Prostate gland (tissue), 2 donors: Measurements from ENCODE around the gene FLT1. TPM values are rescaled to one million over a fixed set of nuclear protein-coding genes. Genes with fewer than 3 reads are reported as not detected.

ENCODE experiments used
- DNase-seq: peaks from one replicate; pipeline ENCODE4 v3.0.0-alpha.2; 2019; ENCODE audit warnings: low spot score
- H3K27ac ChIP-seq, 2 donors: fragments of 200-600 bp; sonication (generic); 2 replicates each; pipeline ENCODE4 v1.5.1; 2017 to 2019
- H3K27me3 ChIP-seq: fragments of 200-600 bp; sonication (generic); replicated peaks from 2 replicates; pipeline ENCODE4 v1.5.1; 2019; ENCODE audit not compliant: insufficient read depth
- H3K36me3 ChIP-seq, 2 donors: fragments of 200-600 bp; sonication (generic); 1 replicate in 1 of 2; 2 replicates in 1 of 2; pipeline versions ENCODE4 v1.5.1 to v1.8.1; 2017 to 2019
- H3K4me1 ChIP-seq: fragments of 200-600 bp; sonication (generic); replicated peaks from 2 replicates; pipeline ENCODE4 v1.5.1; 2019
- H3K4me3 ChIP-seq, 2 donors: fragments of 200-600 bp; sonication (generic); 2 replicates each; pipeline ENCODE4 v1.5.1; 2017 to 2019
- H3K9me3 ChIP-seq: fragments of 200-600 bp; sonication (generic); 2 replicates; pipeline ENCODE4 v1.5.1; 2017
- POLR2A ChIP-seq: fragments of 450-650 bp; IDR thresholded peaks from one replicate; pipeline ENCODE4 v1.6.1; 2016; ENCODE audit warnings: antibody characterized with exemption, mild to moderate bottlenecking
- POLR2AphosphoS5 ChIP-seq: sonication (generic); formaldehyde crosslinking; IDR thresholded peaks from one replicate; pipeline ENCODE4 v1.6.1; 2017; ENCODE audit warnings: antibody characterized with exemption
- WGBS: methylation state at CpG from one replicate; pipeline ENCODE4 v1.1.5; 2018; 5-methylcytosine and 5-hydroxymethylcytosine counted together
- intact Hi-C: fragments of 100-400 bp; cut with DNase I; formaldehyde crosslinking; loops from one replicate; pipeline ENCODE4 v1.14.2; 2022
- total RNA-seq, 2 donors: library from RNA; depleted of rRNA; stranded (reverse); fragments of >200 nt; gene quantifications; one replicate each; pipeline ENCODE4 v1.1.0, GENCODE V29; 2016
- TF ChIP-seq, protein P1 (sequence below), 4 experiments: fragments of 200-600 bp in 2 of 4; fragments of 450-650 bp in 2 of 4; sonication (generic) in 2 of 4; IDR thresholded peaks; 1 replicate in 3 of 4; 2 replicates in 1 of 4; pipeline ENCODE4 v1.5.1; 2016 to 2019; ENCODE audit warnings: antibody characterized with exemption in 4 of 4, mild to moderate bottlenecking in 2 of 4, moderate library complexity in 2 of 4

FLT1 gene
- total RNA-seq, 2 donors from 2014 or later = 9.1 to 27.0 TPM

DNA sequence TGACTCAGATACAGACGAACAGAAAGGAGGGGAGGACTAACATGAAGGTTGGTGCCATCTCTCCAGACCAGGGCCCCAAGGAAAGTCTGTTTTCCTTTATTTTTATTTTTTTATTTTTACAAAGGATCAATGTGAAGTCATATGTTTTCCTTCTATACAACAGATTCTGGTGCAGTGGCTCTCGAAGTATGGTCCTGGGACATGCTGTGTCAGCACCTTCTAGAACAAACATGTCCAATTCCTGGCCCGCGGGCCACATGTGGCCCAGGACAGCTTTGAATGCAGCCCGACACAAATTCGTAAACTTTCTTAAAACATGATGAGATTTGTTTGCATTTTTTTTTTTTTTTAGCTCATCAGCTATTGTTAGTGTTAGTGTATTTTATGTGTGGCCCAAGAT lies 174.7 kb downstream of the FLT1 start:
- no peaks in the 10 kb centered on the region for H3K9me3 ChIP-seq
- no peaks in the 10 kb centered on the region for H3K4me1 ChIP-seq
- no peak for TF ChIP-seq POLR2AphosphoS5
- TF ChIP-seq POLR2A = no peak
- TF ChIP-seq, protein P1, sequence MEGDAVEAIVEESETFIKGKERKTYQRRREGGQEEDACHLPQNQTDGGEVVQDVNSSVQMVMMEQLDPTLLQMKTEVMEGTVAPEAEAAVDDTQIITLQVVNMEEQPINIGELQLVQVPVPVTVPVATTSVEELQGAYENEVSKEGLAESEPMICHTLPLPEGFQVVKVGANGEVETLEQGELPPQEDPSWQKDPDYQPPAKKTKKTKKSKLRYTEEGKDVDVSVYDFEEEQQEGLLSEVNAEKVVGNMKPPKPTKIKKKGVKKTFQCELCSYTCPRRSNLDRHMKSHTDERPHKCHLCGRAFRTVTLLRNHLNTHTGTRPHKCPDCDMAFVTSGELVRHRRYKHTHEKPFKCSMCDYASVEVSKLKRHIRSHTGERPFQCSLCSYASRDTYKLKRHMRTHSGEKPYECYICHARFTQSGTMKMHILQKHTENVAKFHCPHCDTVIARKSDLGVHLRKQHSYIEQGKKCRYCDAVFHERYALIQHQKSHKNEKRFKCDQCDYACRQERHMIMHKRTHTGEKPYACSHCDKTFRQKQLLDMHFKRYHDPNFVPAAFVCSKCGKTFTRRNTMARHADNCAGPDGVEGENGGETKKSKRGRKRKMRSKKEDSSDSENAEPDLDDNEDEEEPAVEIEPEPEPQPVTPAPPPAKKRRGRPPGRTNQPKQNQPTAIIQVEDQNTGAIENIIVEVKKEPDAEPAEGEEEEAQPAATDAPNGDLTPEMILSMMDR (IDR thresholded peaks at IDR 0.05) = no peak
- no peaks in the 10 kb centered on the region for H3K36me3 ChIP-seq
- H3K27ac ChIP-seq = no peak overlapping the region
- no peak overlapping the region for H3K4me3 ChIP-seq
- DNase-seq = no peak
- no peaks in the 10 kb centered on the region for H3K27me3 ChIP-seq
- WGBS = 90% methylated on average over 6 of the region's 6 CpGs
- intact Hi-C loops = loop anchor here (10.0 kb wide), 1 partner anchor 315 kb away; no protein-coding TSS in a partner anchor

DNA sequence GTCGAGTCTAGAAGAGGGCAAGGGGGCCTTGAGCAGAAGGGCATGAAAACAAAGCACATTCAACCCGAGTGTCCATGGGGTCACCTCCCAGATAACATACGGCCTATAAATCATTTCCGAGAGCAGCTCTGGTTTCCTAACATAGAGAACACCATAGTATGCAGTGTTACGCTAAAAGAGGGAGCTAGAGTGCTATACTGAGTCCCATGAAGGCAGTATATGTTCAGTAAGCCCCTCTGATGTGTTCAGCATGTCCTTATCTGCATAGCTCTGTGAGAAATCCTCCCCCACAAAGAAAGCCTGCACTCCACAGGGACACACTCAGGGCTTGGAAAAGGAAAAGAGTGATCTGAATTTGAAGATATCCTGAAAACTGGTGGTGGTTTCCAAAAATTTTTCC lies 175.4 kb downstream of the FLT1 start:
- no peak overlapping the region for H3K4me3 ChIP-seq
- no peaks in the 10 kb centered on the region for H3K4me1 ChIP-seq
- H3K27me3 ChIP-seq = no peaks in the 10 kb centered on the region
- no peak for TF ChIP-seq POLR2A
- TF ChIP-seq, protein P1 (IDR thresholded peaks at IDR 0.05) = no peak
- TF ChIP-seq POLR2AphosphoS5 = no peak
- H3K27ac ChIP-seq = no peak overlapping the region
- H3K36me3 ChIP-seq = no peaks in the 10 kb centered on the region
- no peaks in the 10 kb centered on the region for H3K9me3 ChIP-seq
- intact Hi-C loops = no loop called here
- no peak for DNase-seq
- WGBS = 79% methylated on average over 5 of the region's 5 CpGs

DNA sequence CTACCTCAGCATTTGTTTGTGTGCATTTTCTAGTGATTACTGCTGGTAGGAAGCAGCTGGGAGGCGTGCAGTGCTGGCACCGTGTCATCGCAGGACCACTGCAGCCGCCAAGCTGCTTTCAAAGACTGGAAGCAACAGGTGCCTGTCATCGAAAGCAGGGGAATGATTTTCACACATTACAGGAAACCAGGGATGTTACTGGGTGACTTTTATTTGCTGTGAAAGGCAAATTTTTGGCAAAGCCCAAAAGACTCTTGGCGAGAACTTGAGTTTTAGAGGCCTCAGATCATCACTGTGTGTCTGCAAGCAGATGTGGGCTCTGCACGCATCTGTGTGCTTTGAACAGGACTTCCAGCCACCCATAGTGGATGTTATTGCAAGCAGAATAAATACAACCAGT lies 176.4 kb downstream of the FLT1 start:
- TF ChIP-seq, protein P1 (IDR thresholded peaks at IDR 0.05) = no peak
- no peak for TF ChIP-seq POLR2A
- no peak for TF ChIP-seq POLR2AphosphoS5
- no peaks in the 10 kb centered on the region for H3K36me3 ChIP-seq
- no peak overlapping the region for H3K4me3 ChIP-seq
- H3K4me1 ChIP-seq = no peaks in the 10 kb centered on the region
- DNase-seq = no peak
- H3K27ac ChIP-seq = no peak overlapping the region
- H3K27me3 ChIP-seq = no peaks in the 10 kb centered on the region
- WGBS = 48% methylated on average over 7 of the region's 7 CpGs
- H3K9me3 ChIP-seq = no peaks in the 10 kb centered on the region
- intact Hi-C loops = no loop called here

DNA sequence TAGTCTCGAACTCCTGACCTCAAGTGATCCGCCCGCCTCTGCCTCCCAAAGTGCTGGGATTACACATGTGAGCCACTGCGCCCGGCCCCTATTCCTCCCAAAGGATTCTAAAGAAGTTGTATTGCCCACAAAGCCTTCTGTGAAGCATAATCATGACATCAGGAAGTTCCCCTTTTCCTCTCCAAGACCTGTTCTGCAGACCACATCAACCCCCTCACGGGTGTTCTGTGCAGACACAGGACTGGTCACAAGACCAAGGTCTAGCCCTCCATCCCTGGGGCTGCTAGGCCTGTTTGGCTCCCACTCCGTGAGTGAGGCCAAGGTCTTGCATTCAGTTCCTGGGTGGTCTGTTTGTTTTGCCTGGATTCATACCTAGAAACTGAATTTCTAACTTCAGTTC lies 178.1 kb downstream of the FLT1 start:
- no peak for DNase-seq
- intact Hi-C loops = no loop called here
- H3K4me1 ChIP-seq = no peaks in the 10 kb centered on the region
- WGBS = 90% methylated on average over 7 of the region's 7 CpGs
- H3K27ac ChIP-seq = no peak overlapping the region
- no peak overlapping the region for H3K4me3 ChIP-seq
- H3K9me3 ChIP-seq = no peaks in the 10 kb centered on the region
- H3K27me3 ChIP-seq = no peaks in the 10 kb centered on the region
- no peak for TF ChIP-seq POLR2AphosphoS5
- H3K36me3 ChIP-seq = no peaks in the 10 kb centered on the region

DNA sequence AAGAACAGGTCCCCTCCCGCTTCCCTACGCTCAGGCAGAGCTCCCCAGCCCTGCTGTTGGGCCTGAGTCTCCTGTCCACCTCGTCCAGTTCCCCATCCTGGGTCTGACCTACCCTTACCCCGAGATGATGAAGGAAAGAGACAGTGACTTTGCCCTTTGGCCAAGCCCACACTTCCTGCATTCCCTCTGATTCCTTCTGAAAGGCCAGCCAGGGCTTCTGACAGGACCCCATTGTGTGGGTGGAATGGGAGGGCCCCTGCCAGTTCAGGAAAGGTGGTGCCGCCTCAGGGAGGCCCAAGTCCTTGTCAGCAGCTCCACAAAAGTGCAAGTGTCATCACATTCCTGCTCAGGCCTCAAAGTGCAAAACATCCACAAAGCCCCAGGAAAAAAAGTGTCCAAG lies 178.8 kb downstream of the FLT1 start:
- intact Hi-C loops = no loop called here

More for the DNA sequence above, 178.8 kb downstream of the FLT1 start:
- Histone ChIP-seq H3K4me3 (no peak overlapping the region), H3K27ac (no peak overlapping the region), H3K36me3 (no peaks in the 10 kb centered on the region), H3K4me1 (no peaks in the 10 kb centered on the region), H3K9me3 (no peaks in the 10 kb centered on the region), H3K27me3 (no peaks in the 10 kb centered on the region)
- 58% methylated on average over 5 of the region's 5 CpGs for WGBS
- DNase-seq = no peak
- TF ChIP-seq, protein P1 (IDR thresholded peaks at IDR 0.05) = no peak
- TF ChIP-seq POLR2A = no peak
- TF ChIP-seq POLR2AphosphoS5 = no peak
